ENCODE data around the gene NRG4.
"Not testable (repeated sequence)": the region's sequence is repeated elsewhere in the genome, so short reads cannot be mapped to it uniquely, and the experiment has no call there.

NRG4 gene

DNA sequence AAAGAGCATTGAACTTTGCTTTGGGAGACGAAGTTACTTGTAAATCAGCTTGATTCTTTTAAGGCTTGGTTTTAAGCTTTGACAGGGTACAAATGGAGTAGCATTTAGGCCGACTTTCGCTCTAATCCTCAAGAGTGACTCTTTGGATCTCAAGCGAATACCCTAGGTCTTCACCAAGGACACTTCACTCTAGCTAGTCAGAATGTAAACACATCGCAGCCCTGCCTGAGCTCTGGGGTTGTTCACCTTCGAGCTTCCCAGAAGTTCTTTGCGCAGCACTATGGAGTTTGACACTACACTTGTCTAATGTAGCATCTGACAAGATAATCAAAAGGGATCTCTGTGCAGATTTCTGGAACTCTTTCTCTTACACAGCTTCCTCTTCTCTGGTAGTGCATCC, 22.3 kb downstream of the NRG4 start:
- DNase-seq = no peak

- DNase-seq = no peak
Observed at GRCh38 chr15:75989045-75989444, 23.2 kb downstream of the NRG4 start.

DNA sequence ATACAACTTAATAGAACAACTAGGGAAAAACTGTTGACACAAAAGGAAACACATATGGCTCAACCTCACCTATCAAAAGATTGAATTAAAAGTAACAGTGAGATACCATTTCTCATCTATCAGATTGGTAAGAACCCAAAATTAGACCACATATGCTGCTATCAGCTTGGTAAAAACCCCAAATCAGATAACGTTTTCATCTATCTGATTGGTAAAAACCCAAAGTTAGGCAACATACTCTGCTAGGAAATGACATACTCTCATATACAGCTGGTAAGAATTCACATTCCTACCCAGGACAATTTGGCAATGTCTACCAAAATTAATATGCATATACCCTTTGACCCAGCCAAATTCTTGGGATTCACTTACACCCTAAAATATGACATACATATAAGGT, 26.3 kb downstream of the NRG4 start:
- DNase-seq = no peak

DNA sequence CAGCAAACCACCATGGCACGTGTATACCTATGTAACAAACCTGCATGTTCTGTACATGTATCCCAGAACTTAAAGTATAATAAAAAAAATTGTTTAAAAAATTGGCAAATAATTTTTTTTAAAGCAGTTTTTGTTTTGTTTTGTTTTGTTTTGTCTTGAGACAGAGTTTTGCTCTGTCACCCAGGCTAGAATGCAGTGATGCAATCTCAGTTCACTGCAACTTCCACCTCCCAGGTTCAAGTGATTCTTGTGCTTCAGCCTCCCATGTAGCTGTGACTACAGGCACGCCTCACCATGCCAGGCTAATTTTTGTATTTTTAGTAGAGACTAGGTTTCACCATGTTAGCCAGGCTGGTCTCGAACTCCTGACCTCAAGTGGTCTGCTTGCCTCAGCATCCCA, 27.5 kb downstream of the NRG4 start:
- DNase-seq = not testable (repeated sequence)

GRCh38 chr15:75982468-75982867, 29.8 kb downstream of the NRG4 start:
- no peak for DNase-seq

GRCh38 chr15:75981149-75981815, 30.9 kb downstream of the NRG4 start:
- no peak for DNase-seq

GRCh38 chr15:75976766-75977165, 35.5 kb downstream of the NRG4 start:
- DNase-seq = not testable (repeated sequence)

GRCh38 chr15:75966073-75966472, 46.2 kb downstream of the NRG4 start:
- DNase-seq = no peak

DNA sequence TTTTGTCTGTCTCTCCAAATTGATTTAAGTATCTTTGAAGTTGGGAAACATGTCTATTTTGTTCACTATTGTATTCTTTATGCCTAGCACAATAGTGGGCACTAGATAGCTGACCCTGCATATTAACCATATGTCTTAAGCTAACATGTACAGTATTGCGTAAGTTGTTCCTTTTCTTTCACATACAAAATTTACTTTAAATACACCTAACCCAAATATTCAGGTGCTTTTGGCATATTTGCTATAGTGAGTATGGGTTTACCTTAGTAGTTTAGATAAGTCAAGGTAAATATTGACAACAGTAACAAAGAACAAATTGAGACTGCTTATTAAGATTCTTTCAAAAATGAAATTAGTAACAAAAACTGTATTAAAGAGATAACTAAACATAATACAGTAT, 50.9 kb downstream of the NRG4 start:
- DNase-seq = no peak

- no peak for DNase-seq
Observed at GRCh38 chr15:75955720-75956119, 56.5 kb downstream of the NRG4 start.

DNA sequence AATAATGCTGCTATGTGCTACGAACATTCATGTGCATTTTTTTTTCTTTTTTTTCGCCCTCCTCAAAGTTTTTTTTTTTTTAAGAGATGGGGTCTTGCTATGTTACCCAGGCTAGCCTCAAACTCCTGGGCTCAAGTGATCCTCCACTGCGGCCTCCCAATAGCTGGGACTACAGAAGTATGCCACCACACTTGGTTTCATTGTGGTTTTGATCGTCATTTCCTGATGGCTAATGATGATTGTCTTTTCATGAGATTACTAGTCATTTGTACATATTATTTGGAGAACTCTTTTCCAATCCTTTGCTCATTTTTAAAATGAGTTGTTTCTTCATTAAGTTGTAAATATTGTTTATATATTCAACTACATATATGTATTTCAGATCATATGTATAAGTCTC, 59.7 kb downstream of the NRG4 start:
- DNase-seq = no peak

DNA sequence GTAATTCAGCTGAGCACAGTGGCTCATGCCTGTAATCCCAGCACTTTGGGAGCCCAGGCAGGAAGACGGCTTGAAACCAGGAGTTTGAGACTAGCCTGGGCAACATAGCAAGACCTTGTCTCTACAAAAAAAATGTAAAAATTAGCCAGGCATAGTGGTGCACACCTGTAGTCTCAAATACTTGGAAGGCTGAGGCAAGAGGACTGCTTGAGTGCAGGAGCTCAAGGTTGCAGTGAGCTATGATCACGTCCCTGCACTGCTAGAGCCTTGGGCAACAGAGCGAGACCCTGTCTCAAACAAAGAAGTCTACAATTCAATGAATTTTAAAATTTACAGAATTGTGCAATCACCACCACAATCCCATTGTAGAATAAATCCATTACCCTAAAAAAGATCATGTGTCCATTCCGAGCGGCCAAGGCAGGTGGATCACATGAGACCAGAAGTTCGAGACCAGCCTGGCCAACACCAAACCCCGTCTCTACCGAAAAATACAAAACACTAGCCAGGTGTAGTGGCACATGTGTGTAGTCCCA, 63.4 kb downstream of the NRG4 start:
- DNase-seq = no peak

DNA sequence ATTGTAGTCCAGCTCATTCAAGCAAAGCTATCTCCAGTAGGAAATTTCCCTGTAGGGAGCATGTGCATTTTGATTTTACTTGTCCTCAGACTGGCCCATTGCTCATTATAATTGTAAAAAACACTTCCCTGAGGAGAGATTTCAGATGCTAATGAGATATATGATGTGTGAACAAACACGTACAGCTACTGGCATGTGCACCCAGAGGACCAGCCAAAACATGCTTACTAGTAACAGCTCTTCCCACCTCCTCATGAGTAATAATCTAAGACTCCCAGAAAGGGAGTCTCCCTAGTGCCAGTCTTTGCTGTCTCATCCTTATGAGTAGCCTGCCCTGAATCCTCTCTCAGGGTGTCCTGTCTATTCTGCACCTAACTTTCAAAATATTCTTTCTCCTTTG, 65.1 kb downstream of the NRG4 start:
- DNase-seq = no peak

GRCh38 chr15:75945953-75946352, 66.3 kb downstream of the NRG4 start:
- DNase-seq = no peak

DNA sequence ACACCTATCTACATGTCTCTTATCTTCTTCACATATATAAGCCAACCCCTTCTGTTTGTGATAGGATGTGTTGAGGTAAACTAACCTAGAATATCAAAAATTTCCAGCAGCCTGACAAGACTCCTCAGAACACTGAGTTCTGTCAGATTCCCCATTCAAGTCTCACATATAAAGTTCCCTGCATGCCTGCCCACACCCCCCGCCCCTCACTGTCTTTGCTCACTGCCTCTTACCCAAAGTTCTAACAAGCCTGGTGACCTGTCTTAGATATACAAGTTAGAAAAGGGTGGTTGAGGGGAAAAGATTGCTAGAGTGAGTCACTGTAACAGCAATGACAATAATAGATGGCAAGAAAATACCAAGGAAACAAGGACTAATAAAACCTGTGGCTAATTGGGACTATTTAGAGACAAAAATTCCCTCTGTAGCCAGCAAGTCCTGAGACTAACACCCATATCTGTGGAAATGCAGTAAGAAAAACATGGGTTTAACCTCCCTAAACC, 68.5 kb downstream of the NRG4 start:
- no peak for DNase-seq

DNA sequence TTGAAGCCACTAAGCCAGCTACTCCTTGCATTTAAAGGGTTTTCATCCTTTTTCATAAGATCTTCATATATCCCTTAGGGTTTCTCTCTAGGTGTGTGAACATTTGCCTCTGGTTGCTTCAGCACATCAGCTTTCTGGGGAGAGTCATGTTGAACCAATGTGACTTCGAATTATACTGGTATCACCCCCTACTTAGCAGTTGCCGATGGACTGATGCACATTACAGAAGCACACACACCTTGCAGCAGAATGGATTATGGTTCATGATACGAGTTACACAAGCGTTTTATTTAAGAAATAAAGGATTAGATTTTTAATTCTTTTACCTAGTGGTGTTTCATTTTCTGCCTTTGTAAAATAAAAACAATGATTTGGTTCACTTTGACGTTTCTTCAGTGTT, 69.0 kb downstream of the NRG4 start:
- no peak for DNase-seq

DNA sequence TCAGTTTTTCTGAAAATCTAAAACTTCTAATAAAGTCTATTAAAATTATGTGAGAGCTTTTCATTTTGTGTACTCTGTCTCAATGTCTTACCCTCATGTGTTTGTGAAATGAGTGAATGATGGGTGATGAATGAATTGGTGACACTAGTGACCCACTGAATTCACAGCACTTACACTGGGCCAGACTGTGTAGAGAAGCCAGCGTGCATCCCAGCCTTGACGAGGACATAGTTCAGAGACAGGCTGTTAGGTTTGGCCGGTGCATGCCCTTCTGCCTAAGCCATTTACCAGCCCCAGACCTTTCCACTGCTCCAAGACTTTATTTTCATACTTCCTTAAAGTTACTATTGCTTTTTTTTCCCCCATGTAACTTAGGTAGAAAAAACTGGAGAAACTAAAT, 69.8 kb downstream of the NRG4 start:
- DNase-seq = no peak

DNA sequence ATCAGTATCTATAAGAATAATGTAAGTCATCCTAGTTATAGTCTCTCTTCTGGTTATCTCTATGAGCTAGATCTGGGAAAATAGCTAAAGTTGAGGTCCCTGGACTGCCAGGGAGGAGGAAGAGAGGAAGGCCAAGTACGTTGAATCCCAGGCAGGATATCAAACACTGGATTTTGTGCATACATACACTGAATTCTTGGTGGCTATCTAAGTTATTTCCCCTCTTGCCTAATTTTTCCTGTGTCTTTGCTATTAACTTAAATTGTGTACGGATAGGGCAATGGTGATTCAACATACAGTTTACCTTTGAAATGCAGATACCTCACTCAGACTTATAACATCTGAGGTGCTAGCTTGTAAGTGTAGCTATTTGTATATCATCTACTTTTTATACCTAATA, 81.4 kb downstream of the NRG4 start:
- no peak for DNase-seq

GRCh38 chr15:75929799-75930565, 82.2 kb downstream of the NRG4 start:
- DNase-seq = no peak

- no peak for DNase-seq
Observed at GRCh38 chr15:75928680-75929608, 83.3 kb downstream of the NRG4 start.

GRCh38 chr15:75927601-75928000, 84.6 kb downstream of the NRG4 start:
- no peak for DNase-seq

DNA sequence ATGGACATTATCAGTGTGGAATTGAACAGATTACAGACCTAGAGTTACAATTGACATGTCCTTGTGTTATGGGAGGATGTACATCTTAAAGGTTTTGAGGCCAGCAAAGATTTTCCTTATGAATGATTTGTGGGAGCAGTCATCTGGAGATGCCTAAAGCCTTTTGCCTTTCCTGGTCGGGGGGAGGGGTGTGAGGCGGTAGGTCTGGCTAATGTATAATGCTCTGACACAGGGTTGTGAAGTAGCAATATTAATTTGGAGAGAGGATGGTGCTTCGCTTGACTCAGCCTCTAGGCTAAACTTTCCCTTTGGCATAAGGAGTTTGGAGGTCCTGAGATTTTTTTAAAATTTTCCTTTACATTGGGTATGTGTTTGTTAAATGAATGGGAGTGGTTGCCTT, 85.3 kb downstream of the NRG4 start:
- DNase-seq = no peak

GRCh38 chr15:75925440-75925839, 86.8 kb downstream of the NRG4 start:
- no peak for DNase-seq
